NT2/D1 (cell line): Measurements from ENCODE around the gene XIRP2.
A peak's percentile ranks its signal among the peaks of the same experiment; 100 is the strongest.
"Not testable (repeated sequence)": the region's sequence is repeated elsewhere in the genome, so short reads cannot be mapped to it uniquely, and the experiment has no call there.

Source experiments
- DNase-seq: peaks from one replicate; pipeline ENCODE4 v3.0.0-alpha.2; 2011; ENCODE audit warnings: low read depth, low spot score
- H3K27me3 ChIP-seq: 2 replicates; pipeline ENCODE4 v1.6.0; 2011; ENCODE audit warnings: mild to moderate bottlenecking; ENCODE audit not compliant: insufficient read length, insufficient read depth
- H3K36me3 ChIP-seq: 2 replicates; pipeline ENCODE4 v1.6.1; 2011; ENCODE audit warnings: mild to moderate bottlenecking, low read length, mixed read lengths; ENCODE audit not compliant: insufficient read depth, insufficient read length
- H3K4me1 ChIP-seq: 2 replicates; pipeline ENCODE4 v1.5.1; 2011; ENCODE audit not compliant: insufficient read depth, insufficient read length
- H3K4me3 ChIP-seq: 2 replicates; pipeline ENCODE4 v1.5.1; 2011; ENCODE audit warnings: low read depth; ENCODE audit not compliant: insufficient read length
- H3K9ac ChIP-seq: 2 replicates; pipeline ENCODE4 v1.6.0; 2011; ENCODE audit warnings: low read depth; ENCODE audit not compliant: insufficient read length
- H3K9me3 ChIP-seq: 2 replicates; pipeline ENCODE4 v1.5.1; 2011; ENCODE audit warnings: mild to moderate bottlenecking, low read length; ENCODE audit not compliant: insufficient read depth
- SUZ12 ChIP-seq: IDR thresholded peaks from 2 replicates; pipeline ENCODE4 v1.6.1; 2011; ENCODE audit not compliant: insufficient read length, insufficient read depth; ENCODE audit errors: extremely low read depth
- YY1 ChIP-seq: IDR thresholded peaks from 2 replicates; pipeline ENCODE4 v1.6.1; 2011; ENCODE audit not compliant: insufficient read length, insufficient read depth
- ZNF274 ChIP-seq: IDR thresholded peaks from 2 replicates; pipeline ENCODE4 v1.6.1; 2011; ENCODE audit warnings: mild to moderate bottlenecking, low read depth, low read length

The XIRP2 gene

GRCh38 chr2:167264380-167264779 lies 376.1 kb downstream of the XIRP2 start:
- Histone ChIP-seq H3K9me3 (peaks cover 23% of the 10 kb centered on the region), H3K4me1 (no peaks in the 10 kb centered on the region), H3K36me3 (no peaks in the 10 kb centered on the region), H3K9ac (no peak overlapping the region), H3K4me3 (no peak overlapping the region), H3K27me3 (no peaks in the 10 kb centered on the region)
- TF ChIP-seq SUZ12 (no peak), YY1 (no peak), ZNF274 (no peak)
- no peak for DNase-seq

DNA sequence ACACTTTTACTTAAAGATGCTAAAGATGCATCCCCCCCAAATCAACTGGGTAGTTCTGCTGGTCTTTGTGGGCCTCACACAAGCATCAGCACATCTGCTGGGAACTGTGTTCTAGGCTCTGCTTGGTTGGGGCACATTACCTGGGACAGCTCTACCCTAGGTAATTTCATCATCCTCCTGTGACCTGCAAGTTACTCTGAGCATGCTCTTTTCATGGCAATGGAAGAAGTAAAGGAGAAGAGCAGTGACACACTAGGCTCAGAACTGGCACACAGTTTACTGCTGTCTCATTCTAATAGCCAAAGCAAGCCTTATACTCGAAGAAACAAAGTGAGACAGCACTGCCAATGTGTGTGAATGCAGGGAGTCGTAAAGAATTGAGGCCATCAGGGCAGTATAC lies 376.7 kb downstream of the XIRP2 start:
- no peaks in the 10 kb centered on the region for H3K4me1 ChIP-seq
- no peak overlapping the region for H3K4me3 ChIP-seq
- DNase-seq = no peak
- no peak overlapping the region for H3K9ac ChIP-seq
- TF ChIP-seq SUZ12 (no peak), ZNF274 (no peak), YY1 (no peak)
- H3K9me3 ChIP-seq = peaks cover 28% of the 10 kb centered on the region
- H3K36me3 ChIP-seq = no peaks in the 10 kb centered on the region
- no peaks in the 10 kb centered on the region for H3K27me3 ChIP-seq

GRCh38 chr2:167265722-167266121 lies 377.4 kb downstream of the XIRP2 start:
- no peak for TF ChIP-seq SUZ12
- TF ChIP-seq ZNF274 = no peak
- no peak for TF ChIP-seq YY1
- Histone ChIP-seq H3K27me3 (no peaks in the 10 kb centered on the region), H3K9ac (no peak overlapping the region), H3K4me3 (no peak overlapping the region), H3K9me3 (peaks cover 28% of the 10 kb centered on the region), H3K36me3 (no peaks in the 10 kb centered on the region), H3K4me1 (no peaks in the 10 kb centered on the region)
- no peak for DNase-seq

DNA sequence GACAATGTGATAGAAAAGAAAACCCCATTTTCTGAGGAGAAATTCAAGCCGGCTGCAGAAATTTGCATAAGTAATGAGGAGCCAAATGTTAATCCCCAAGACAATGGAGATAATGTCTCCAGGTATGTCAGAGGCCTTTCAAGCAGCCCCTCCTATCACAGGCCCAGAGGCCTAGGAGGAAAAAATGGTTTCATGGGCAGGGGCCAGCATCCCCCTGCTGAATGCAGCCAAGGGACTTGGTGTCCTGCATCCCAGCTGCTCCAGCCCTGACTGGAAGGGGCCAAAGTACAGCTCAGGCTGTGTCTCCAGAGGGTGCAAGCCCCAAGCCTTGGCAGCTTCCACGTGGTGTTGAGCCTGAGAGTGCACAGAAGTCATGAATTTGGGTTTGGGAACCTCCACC lies 380.0 kb downstream of the XIRP2 start:
- not testable (repeated sequence) for H3K4me1 ChIP-seq, H3K27me3 ChIP-seq, H3K36me3 ChIP-seq, H3K4me3 ChIP-seq, H3K9ac ChIP-seq, DNase-seq
- H3K9me3 ChIP-seq = peaks cover 28% of the 10 kb centered on the region

DNA sequence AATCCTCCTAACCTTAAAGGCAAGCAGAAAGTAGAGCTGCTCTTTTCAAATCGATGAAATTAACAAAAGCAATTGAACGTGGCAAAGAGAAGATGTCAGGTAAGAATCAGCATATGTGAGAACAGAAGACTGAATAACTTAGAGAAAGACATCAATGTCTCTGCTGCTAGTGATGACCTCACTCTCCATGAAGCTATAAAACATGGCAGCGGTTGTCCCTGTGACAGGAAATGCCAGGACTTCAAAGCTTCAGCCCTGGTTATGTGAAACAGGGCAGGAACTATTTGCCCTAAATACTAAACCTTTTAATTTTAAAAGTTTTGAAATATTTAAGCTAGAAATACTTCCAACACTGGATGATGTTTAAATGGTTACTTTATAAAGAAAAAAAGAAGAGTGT lies 383.7 kb downstream of the XIRP2 start:
- TF ChIP-seq SUZ12 (no peak), YY1 (no peak), ZNF274 (no peak)
- Histone ChIP-seq H3K4me1 (no peaks in the 10 kb centered on the region), H3K4me3 (no peak overlapping the region), H3K9me3 (peaks cover 28% of the 10 kb centered on the region), H3K36me3 (no peaks in the 10 kb centered on the region), H3K9ac (no peak overlapping the region), H3K27me3 (no peaks in the 10 kb centered on the region)
- DNase-seq = no peak

GRCh38 chr2:167275046-167275445 lies 386.8 kb downstream of the XIRP2 start:
- TF ChIP-seq YY1 (no peak), ZNF274 (no peak), SUZ12 (no peak)

GRCh38 chr2:167279810-167280209 lies 391.5 kb downstream of the XIRP2 start:
- Histone ChIP-seq H3K4me1 (no peaks in the 10 kb centered on the region), H3K9me3 (peaks cover 9% of the 10 kb centered on the region; the same call in 1 of the 2 replicates)

More at GRCh38 chr2:167275046-167275445, 386.8 kb downstream of the XIRP2 start:
- Histone ChIP-seq H3K4me1 (no peaks in the 10 kb centered on the region), H3K9ac (no peak overlapping the region), H3K27me3 (no peaks in the 10 kb centered on the region), H3K36me3 (no peaks in the 10 kb centered on the region), H3K4me3 (no peak overlapping the region), H3K9me3 (peaks cover 9% of the 10 kb centered on the region; the same call in 1 of the 2 replicates)
- DNase-seq = peak; percentile 23

DNA sequence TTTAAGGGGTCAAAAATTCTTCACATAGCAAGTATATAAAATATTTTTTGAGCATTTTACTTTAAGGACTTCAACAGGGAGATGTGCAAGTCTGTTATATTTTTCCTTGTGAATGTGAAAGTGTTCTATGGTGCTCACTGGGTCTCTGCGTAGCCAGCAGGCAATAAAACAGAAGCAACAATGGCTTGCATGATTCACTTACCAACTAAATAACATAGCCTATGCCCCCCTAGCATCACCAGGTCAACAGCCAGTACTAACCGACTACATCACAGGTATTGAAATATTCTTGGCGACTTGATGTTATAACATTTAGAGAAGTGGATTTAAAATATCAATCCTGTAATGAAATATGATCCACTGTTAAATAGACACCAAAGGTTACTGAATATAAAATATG lies 398.9 kb downstream of the XIRP2 start:
- TF ChIP-seq ZNF274 (no peak), YY1 (no peak), SUZ12 (no peak)
- H3K9me3 ChIP-seq = no peaks in the 10 kb centered on the region
- no peaks in the 10 kb centered on the region for H3K27me3 ChIP-seq
- H3K4me3 ChIP-seq = no peak overlapping the region
- no peak overlapping the region for H3K9ac ChIP-seq
- no peaks in the 10 kb centered on the region for H3K36me3 ChIP-seq
- no peak for DNase-seq
- no peaks in the 10 kb centered on the region for H3K4me1 ChIP-seq

More at GRCh38 chr2:167279810-167280209, 391.5 kb downstream of the XIRP2 start:
- Histone ChIP-seq H3K36me3 (no peaks in the 10 kb centered on the region), H3K4me3 (no peak overlapping the region), H3K27me3 (no peaks in the 10 kb centered on the region), H3K9ac (no peak overlapping the region)
- no peak for TF ChIP-seq SUZ12
- no peak for TF ChIP-seq YY1
- no peak for TF ChIP-seq ZNF274
- no peak for DNase-seq
